Tibial nerve (tissue), 4 donors: ENCODE measurements around the gene TRIM29.

Experiments used
- CTCF ChIP-seq, 5 experiments: fragments of 200-600 bp in 3 of 5; fragments of 450-650 bp in 2 of 5; sonication (generic) in 3 of 5; IDR thresholded peaks; one replicate each; pipeline ENCODE4 v1.5.1; 2016 to 2019; ENCODE audit warnings: antibody characterized with exemption in 5 of 5, mild to moderate bottlenecking in 3 of 5, moderate library complexity in 2 of 5
- EP300 ChIP-seq, 2 donors: sonication (generic); formaldehyde crosslinking; IDR thresholded peaks; one replicate each; pipeline ENCODE4 v1.6.1; 2017; ENCODE audit warnings: antibody characterized with exemption in 2 of 2, mild to moderate bottlenecking in 1 of 2
- POLR2A ChIP-seq, 2 donors: fragments of 450-650 bp; IDR thresholded peaks; one replicate each; pipeline ENCODE4 v1.6.1; 2017; ENCODE audit warnings: antibody characterized with exemption in 2 of 2, mild to moderate bottlenecking in 2 of 2, moderate library complexity in 2 of 2

DNA sequence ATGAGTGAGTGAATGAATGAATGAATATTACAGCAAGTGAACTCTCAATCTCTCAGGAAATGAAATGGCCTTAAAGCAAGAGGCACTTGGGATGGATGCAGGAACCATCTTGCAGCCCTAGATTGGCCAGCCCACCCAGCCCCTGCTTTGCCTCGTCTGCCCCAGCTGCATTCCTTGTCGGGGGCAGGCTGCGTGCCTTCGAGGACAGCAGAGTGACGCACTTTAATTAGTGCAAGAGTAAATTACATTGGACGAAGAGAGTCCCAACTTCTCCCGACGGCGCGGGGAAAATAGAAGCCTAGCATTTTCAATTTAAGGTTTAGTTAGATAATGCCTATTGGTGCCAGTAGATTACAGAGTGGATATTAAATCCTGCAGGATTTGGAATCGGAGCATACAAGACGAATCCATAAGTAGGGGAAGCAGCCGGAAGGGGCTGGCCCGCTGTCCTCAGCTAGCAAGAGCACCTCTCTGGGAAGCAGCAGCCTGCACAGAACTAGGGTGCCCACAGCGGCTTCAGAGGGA is 33.8 kb downstream of the TRIM29 start:
- TF ChIP-seq CTCF (IDR thresholded peaks at IDR 0.05) (no peak), POLR2A (IDR thresholded peaks at IDR 0.05) (no peak), EP300 (IDR thresholded peaks at IDR 0.05) (no peak)
